IPS-NIHi7 (cell line): ENCODE data around the gene POLR1D.
A peak's percentile ranks its signal among the peaks of the same experiment; 100 is the strongest.
"Not testable (repeated sequence)": the region's sequence is repeated elsewhere in the genome, so short reads cannot be mapped to it uniquely, and the experiment has no call there.

Source experiments
- DNase-seq: peaks from one replicate; pipeline ENCODE4 v3.0.0; 2012; ENCODE audit warnings: mixed read lengths; ENCODE audit errors: extremely low spot score

The POLR1D gene

DNA sequence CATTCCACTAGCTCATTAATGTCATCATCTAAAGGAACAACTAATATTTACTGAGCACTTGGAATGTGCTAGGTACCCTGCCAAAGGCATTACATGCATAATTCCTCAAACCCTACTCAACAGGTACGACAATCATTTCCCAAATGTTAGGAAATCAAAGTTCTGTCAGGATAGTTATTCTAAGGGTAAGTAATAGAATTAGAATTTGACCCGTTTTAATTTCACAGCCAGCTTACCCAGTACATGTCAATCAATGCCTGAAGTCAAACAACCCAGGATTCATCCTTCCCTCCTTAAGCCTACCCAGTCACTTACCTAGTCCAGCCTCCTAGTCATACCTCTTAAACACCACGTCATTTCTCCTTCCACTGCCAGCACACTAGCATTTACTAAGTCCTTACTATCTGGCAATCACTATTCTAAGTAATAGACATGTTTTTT, 3.8 kb upstream of the POLR1D start:
- DNase-seq: no peak

- no peak for DNase-seq
These were observed 2.5 kb upstream of the POLR1D start for GRCh38 chr13:27619093-27619727.

DNA sequence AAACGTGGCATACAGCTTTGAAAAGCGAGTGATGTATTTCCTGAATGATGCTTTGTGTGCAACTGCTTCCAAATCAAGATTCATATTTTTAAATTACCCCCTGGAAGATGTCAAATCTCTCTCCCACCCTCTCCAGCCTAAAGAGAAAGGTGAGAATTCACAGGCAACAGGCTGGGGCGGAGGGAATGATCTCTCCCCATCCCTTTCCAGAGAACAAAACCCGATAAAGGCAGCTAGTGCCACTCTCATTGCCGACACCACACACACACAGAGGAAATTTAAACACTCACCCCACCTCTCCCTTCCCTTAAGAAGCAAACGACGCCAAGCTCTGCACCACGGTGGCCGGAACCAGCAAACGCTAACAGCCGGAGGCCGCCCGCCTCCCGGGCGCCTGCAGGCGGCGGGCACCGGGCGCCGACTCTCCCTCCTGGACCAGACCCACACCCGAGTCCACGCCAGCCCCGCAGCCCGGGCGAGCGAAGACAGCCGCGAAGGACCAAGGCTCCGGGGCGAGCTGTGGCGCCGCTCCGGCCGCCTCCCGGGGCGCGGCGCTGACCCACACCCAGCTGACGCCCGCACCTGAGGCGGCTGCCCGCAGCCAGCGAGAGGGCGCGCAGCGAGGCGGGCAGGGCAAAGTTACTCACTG, 1.8 kb upstream of the POLR1D start:
- DNase-seq: no peak

DNA sequence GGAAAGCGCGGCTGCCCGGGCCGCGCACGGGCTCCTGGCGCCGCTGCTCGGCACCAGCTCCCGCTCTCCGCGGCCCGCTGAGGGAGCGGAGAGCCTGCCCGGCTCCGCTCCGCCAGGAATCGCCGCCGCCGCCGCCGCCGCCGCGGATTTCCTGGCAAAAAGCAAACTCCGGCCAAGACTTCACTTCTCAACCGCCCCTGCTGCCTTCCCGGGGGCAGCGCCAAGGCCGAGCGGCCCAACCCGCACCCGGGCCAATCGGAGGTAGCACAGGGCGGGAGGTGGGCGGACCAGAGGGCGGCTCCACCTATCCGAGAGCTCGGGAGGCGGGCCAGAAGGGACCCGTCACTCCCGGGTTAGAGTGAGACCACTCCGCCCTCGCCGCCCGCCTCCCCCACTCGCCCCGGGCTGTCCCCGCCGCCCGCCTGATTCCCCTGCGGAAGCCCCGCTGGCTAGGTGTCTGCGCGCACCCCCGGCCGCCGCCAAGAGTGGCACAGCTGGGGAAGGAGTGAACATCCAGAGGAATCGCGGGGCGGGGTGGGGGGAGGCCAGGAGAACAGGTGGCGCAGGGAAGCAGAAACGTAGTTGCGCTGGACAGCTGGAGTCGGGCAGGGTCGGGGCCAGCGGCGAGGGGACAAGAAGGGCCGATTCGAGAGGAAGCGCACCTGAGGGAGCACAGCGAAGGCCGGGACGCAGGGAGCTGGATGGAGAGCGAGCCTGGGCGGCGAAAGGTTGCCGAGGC, 1.1 kb upstream of the POLR1D start, which contains the start of gene LNX2:
Gene LNX2 (minus strand): TSS at position 153 of the 739 bp plus-strand sequence. CDS start 38,826 bp downstream, outside the sequence.
- DNase-seq: peak; percentile 97

DNA sequence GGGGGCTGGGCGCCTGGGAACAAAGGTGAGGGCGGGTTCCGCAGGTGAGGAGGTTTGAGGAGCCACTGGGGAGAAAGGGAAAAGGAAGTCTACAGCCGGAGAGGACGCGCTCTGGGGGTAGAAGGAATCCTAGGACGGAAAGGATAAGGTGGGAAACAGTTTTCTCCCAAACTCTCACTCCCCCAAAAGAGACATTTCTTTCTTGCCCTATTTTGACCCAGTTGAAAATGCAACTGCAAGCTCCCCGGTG, 651 bp upstream of the POLR1D start:
- no peak for DNase-seq

GRCh38 chr13:27622102-27622820, 569 bp downstream of the POLR1D start:
- DNase-seq: no peak

DNA sequence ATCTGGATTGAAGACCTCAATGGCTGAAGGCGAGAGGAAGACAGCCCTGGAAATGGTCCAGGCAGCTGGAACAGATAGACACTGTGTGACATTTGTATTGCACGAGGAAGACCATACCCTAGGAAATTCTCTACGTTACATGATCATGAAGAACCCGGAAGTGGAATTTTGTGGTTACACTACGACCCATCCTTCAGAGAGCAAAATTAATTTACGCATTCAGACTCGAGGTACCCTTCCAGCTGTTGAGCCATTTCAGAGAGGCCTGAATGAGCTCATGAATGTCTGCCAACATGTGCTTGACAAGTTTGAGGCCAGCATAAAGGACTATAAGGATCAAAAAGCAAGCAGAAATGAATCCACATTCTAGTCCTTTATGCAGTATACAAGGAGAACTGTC, 1.2 kb downstream of the POLR1D start:
- no peak for DNase-seq

- no peak for DNase-seq
These were observed 2.4 kb downstream of the POLR1D start for GRCh38 chr13:27624071-27624470.

DNA sequence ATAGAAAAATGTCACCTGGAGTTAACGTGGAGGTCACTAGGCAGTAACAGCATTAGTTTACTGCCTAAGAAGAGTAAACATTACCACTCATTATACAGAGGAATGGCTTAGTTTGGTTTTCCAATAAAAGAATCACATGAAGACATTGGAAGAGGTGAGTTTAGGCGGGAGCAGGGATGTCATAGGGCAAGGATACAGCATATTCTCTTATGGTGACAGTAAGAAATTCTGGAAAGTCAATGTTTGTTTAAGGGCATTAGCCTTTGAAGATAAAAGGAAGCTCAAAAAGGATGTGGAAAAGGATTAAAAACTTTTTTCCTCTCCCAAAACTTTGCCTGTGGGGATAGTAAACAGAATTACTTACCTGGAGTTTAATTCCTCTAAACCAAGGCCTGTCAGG, 4.1 kb downstream of the POLR1D start:
- no peak for DNase-seq

GRCh38 chr13:27627380-27627779, 5.7 kb downstream of the POLR1D start:
- DNase-seq: no peak

DNA sequence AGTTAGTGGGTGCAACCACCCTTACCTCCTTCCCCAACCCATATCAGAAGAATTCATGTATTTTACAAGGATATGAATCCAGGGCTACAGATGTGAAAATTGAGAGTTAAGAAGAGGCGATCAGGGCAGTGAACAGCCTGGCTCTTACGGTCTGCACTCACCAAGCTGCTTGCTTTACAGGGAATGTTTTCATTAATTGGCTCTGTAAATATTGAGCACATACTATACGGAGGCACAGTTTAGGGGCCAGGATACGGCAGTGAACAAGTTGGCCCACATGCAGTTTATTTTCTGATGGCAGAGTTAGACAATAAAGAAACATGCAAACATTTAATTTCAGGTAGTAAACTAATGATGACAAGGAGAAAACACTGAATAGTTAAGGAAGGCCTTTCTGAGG, 6.4 kb downstream of the POLR1D start:
- DNase-seq: no peak

DNA sequence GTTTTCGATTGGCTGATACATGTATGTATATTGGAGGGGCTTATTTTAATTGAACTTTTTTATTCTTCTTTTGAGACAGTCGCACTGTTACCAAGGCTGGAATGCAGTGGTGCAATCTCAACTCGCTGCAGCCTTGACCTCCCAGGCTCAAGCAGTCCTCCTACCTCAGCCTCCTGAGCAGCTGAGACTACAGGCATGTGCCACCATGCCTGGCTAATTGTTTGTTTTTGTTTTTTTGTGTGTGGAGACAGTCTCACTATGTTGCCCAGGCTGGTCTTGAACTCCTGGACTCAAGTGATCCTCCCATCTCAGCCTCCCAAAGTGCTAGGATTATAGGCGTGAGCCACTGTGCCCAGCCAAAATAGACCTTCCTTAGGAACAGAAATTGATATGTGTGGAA, 7.1 kb downstream of the POLR1D start:
- not testable (repeated sequence) for DNase-seq

DNA sequence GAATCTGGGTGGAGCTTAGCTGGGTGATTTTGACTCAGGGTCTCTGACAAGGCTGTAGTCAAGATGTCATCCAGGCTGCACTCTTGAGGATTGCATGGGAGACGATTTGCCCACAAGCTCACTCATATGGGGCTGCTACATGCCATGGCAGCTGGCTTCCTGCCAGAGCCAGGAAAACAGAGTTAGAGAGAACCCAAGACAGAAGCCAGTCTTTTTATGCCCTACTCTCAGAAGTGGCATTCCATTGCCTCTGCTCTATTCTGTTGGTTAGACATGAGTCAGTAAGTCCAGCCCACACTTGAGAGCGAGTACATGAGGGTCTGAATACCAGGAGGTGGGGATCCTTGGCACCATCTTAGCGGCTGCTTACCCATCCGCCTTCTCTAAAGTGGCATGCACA, 9.5 kb downstream of the POLR1D start:
- DNase-seq: no peak

- DNase-seq: no peak
These were observed 10.0 kb downstream of the POLR1D start for GRCh38 chr13:27631665-27632064.

DNA sequence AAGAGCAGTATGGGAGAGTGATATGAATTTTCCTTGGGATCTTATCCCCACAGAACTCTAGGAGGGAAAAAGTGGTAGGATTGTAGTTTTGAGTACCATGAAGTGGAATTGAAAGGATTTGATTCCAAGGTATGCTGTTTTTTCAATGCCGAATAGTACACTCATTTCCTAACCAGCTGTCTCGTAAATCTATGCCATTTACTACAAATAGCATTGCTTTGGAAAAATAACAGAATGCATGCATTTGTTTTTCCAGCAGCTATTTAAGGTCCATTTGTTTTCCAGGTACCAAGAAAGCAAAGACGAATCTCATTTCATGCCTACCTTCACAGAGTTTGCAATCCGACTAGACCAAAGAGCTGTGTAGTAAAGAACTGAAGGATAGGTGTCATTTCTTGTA, 10.5 kb downstream of the POLR1D start:
- no peak for DNase-seq

DNA sequence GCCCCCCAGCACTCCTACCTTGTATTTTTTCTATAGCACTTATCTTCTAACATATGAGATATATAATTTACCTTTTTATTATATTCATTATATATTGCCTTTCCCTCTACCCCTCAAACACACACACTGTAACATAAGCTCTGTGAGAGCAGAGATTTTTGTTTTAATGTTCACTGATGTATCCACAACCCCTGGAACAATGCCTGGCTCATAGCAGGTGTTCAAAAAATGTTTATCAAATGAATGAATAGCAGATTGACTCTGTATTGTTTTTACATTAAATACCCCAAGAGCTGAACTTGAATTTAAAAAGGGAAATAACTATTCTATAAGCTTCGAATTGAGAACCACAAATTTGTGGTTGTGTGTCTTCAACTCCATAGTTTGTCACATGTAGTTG, 11.0 kb downstream of the POLR1D start:
- no peak for DNase-seq

- DNase-seq: no peak
These were observed 12.5 kb downstream of the POLR1D start for GRCh38 chr13:27634231-27634630.

DNA sequence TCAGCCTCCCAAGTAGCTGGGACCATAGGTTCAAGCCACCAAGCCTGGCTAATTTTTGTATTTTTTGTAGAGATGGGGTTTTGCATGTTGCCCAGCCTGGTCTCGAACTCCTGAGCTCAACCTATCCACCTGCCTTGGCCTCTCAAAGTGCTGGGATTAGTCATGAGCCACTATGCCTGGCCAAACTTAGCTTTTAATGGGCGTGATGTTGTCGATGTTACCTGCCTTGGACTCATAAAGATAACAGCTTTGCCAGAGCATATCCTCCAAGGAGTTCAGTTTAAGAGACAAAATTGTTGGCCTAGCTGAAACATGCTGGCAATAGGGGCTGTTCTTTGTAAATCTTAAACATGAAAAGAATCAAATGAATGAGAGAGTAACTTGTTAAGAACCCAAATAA, 13.1 kb downstream of the POLR1D start:
- no peak for DNase-seq

GRCh38 chr13:27635266-27635665, 13.6 kb downstream of the POLR1D start:
- DNase-seq: no peak

DNA sequence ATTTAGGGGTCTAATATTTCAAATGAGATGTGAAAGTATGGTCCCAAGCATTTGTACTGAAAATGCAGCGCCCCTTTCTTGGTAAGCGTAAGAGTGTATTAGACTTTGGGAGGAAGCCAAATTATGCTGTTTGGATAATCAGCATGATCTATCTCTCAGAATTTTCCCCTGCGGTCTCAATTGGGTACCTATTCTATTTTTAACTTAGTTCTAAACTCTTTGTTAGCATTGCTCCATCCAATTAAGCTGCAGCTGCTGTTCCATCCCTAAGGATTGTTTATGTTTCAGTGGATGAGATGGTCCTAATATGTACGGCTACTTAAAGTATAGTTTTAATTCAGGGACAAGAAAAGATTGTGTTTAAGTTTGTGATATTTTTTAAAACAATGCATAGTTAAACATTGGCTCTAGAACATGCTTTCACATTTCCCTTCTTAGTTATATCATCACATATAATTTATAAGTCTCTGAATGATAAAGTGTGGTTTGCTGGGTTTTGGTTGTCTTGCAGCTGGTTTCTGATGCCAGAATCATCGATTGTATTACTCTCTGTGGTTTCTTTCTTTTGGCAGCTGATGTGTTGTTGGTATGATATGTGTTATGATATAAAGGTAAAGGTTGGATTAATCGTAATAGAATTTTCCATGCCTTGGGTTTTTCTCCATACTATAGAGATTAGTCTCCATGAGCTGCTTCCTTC, 15.0 kb downstream of the POLR1D start:
- no peak for DNase-seq

- no peak for DNase-seq
These were observed 15.6 kb downstream of the POLR1D start for GRCh38 chr13:27637289-27637626.

DNA sequence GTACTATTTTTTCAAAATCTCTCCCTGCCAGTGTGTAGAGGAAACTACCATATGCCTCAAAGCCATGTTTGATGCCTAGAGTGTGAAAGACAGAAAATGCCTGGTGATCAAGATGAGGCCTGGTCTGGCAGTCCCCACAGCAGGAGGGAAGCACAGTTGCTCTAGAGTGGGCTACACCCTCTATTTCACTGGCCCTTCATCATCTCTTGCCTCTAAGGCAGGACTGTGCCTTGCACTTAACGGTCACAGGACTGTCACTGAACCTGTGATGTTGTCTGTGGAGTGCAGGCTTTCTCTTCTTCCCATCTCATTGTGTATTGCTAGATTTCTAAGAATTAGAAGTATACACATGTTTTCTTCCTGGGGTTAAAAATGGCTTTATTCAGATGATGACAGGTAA, 16.3 kb downstream of the POLR1D start:
- DNase-seq: no peak
